Stimulated activated CD4-positive, alpha-beta T cell treated with anti-CD3 and anti-CD28 coated beads, Interleukin-1b, Interleukin-23, amount 100 ng/mL, for 24 hours (primary cell): ENCODE results near the gene ALDH1A1.

Experiments
- DNase-seq, 4 experiments: peaks; one replicate each; pipeline ENCODE4 v3.0.0-alpha.2; 2020; ENCODE audit warnings: low read depth in 4 of 4, low spot score in 1 of 4

Gene ALDH1A1

GRCh38 chr9:72952914-72953313 lies at the start of gene ALDH1A1:
ALDH1A1 (minus strand) TSS chr9:72953053; CDS start chr9:72953000, 53 bp downstream.
- DNase-seq: no peak

GRCh38 chr9:73001860-73002259 lies 49.0 kb upstream of the ALDH1A1 start:
- no peak for DNase-seq

- DNase-seq: no peak
Observed at GRCh38 chr9:72998363-72998762, 45.5 kb upstream of the ALDH1A1 start.

- DNase-seq: no peak
Observed at GRCh38 chr9:72997387-72997995, 44.6 kb upstream of the ALDH1A1 start.

GRCh38 chr9:72996684-72997314 lies 43.9 kb upstream of the ALDH1A1 start:
- DNase-seq: no peak

- no peak for DNase-seq
Observed at GRCh38 chr9:72996114-72996513, 43.3 kb upstream of the ALDH1A1 start.

GRCh38 chr9:72995131-72996024 lies 42.5 kb upstream of the ALDH1A1 start:
- no peak for DNase-seq

- no peak for DNase-seq
Observed at GRCh38 chr9:72991772-72992171, 38.9 kb upstream of the ALDH1A1 start.

- DNase-seq: no peak
Observed at GRCh38 chr9:72990397-72991182, 37.7 kb upstream of the ALDH1A1 start.

GRCh38 chr9:72986522-72987116 lies 33.8 kb upstream of the ALDH1A1 start:
- DNase-seq: no peak

GRCh38 chr9:72985746-72986145 lies 32.9 kb upstream of the ALDH1A1 start:
- DNase-seq: no peak

- no peak for DNase-seq
Observed at GRCh38 chr9:72984991-72985390, 32.1 kb upstream of the ALDH1A1 start.

- DNase-seq: no peak
Observed at GRCh38 chr9:72984226-72984947, 31.5 kb upstream of the ALDH1A1 start.

GRCh38 chr9:72983512-72984225 lies 30.8 kb upstream of the ALDH1A1 start:
- DNase-seq: no peak

- no peak for DNase-seq
Observed at GRCh38 chr9:72983056-72983455, 30.2 kb upstream of the ALDH1A1 start.

GRCh38 chr9:72982146-72982799 lies 29.4 kb upstream of the ALDH1A1 start:
- DNase-seq: no peak

GRCh38 chr9:72981433-72981832 lies 28.6 kb upstream of the ALDH1A1 start:
- DNase-seq: no peak

GRCh38 chr9:72980600-72981265 lies 27.9 kb upstream of the ALDH1A1 start:
- no peak for DNase-seq

- no peak for DNase-seq
Observed at GRCh38 chr9:72980183-72980582, 27.3 kb upstream of the ALDH1A1 start.
